HCT116 (cell line): ENCODE results near the gene UBAC2. TPM values are rescaled to one million over a fixed set of nuclear protein-coding genes. Genes with fewer than 3 reads are reported as not detected.

ENCODE experiments used
- ATAC-seq: fragments of 200-7000 bp; cut with Tn5 transposase; 2 replicates; pipeline ENCODE4 v1.9.1; 2020; ENCODE audit warnings: mild to moderate bottlenecking, moderate library complexity
- BruUV-seq: library from RNA; stranded (reverse); fragments of 400-500 nt; replicated peaks from 2 replicates; lab custom pipeline; 2021; lab: Mats Ljungman, UMichigan
- CTCF ChIA-PET: fragments of 300-600 bp; sonication (Branson Sonifier 250); formaldehyde crosslinking; loops from one replicate; lab custom pipeline; 2021; ENCODE audit warnings: antibody characterized with exemption; lab: Charles Lee
- POLR2A ChIA-PET: fragments of 300-600, 350-600 bp; sonication (Branson Sonifier 250); formaldehyde crosslinking; loops from one replicate; lab custom pipeline; 2021; ENCODE audit warnings: antibody characterized with exemption; lab: Charles Lee
- RAD21 ChIA-PET, 2 experiments: fragments of 300-600 bp; sonication (Branson Sonifier 250); formaldehyde crosslinking; loops; one replicate each; lab custom pipeline; 2023; ENCODE audit warnings: low total read pairs in 2 of 2; ENCODE audit not compliant: uncharacterized antibody in 2 of 2, unreplicated experiment in 2 of 2, low non-redundant PET in 1 of 2; lab: Charles Lee
- DNase-seq: peaks from one replicate; pipeline ENCODE4 v3.0.0-alpha.2; 2010; ENCODE audit warnings: low read depth, low spot score
- H2AFZ ChIP-seq: fragments of 200-600 bp; shearing (Covaris generic), sonication (generic); 2 replicates; pipeline ENCODE4 v1.6.1; 2017; ENCODE audit warnings: low read depth, mixed run types, mixed read lengths, antibody characterized with exemption, low read length; ENCODE audit not compliant: poor library complexity, severe bottlenecking
- H3K27ac ChIP-seq: 2 replicates; pipeline ENCODE4 v1.5.1; 2012; ENCODE audit warnings: low read depth, low read length
- H3K27me3 ChIP-seq: fragments of 200-600 bp; sonication (generic); 2 replicates; pipeline ENCODE4 v1.6.1; 2016; ENCODE audit warnings: mixed run types, low read length, mixed read lengths; ENCODE audit not compliant: insufficient read depth
- H3K36me3 ChIP-seq, 2 experiments: fragments of 200-500 bp in 1 of 2; fragments of 200-600 bp in 1 of 2; sonication (Bioruptor generic) in 1 of 2; sonication (generic) in 1 of 2; 2 replicates each; pipeline versions ENCODE4 v1.5.1 to v1.6.1; 2014 to 2016; ENCODE audit warnings: low read length in 2 of 2, inconsistent platforms in 1 of 2, mixed read lengths in 1 of 2, mixed run types in 1 of 2; ENCODE audit not compliant: insufficient read depth in 2 of 2, control insufficient read depth in 1 of 2
- H3K4me1 ChIP-seq, 2 experiments: fragments of 200-600 bp in 1 of 2; sonication (generic) in 1 of 2; 2 replicates each; pipeline versions ENCODE4 v1.5.1 to v1.6.1; 2012 to 2017; ENCODE audit warnings: low read length in 2 of 2, inconsistent platforms in 1 of 2, mild to moderate bottlenecking in 1 of 2, mixed read lengths in 1 of 2, mixed run types in 1 of 2, moderate library complexity in 1 of 2; ENCODE audit not compliant: insufficient read depth in 2 of 2, control insufficient read depth in 1 of 2
- H3K4me2 ChIP-seq: fragments of 200-600 bp; sonication (generic); 2 replicates; pipeline ENCODE4 v1.6.1; 2017; ENCODE audit warnings: mixed run types, low read length, mixed read lengths
- H3K4me3 ChIP-seq, 2 experiments: fragments of 200-600 bp in 1 of 2; sonication (generic) in 1 of 2; replicated peaks in 1 of 2; 2 replicates each; pipeline ENCODE4 v1.5.1; 2011 to 2016; ENCODE audit warnings: low read length in 2 of 2, control low read depth in 1 of 2, low read depth in 1 of 2, mild to moderate bottlenecking in 1 of 2, mixed read lengths in 1 of 2, mixed run types in 1 of 2
- H3K79me2 ChIP-seq: fragments of 200-600 bp; sonication (generic); 2 replicates; pipeline ENCODE4 v1.6.1; 2017; ENCODE audit warnings: mild to moderate bottlenecking, mixed run types, low read length, moderate library complexity, mixed read lengths; ENCODE audit not compliant: insufficient read depth
- H3K9ac ChIP-seq: fragments of 200-600 bp; sonication (generic); 2 replicates; pipeline ENCODE4 v1.6.1; 2016; ENCODE audit warnings: low read length, mixed read lengths
- H3K9me2 ChIP-seq: fragments of 200-600 bp; sonication (generic), shearing (Covaris generic); 2 replicates; pipeline ENCODE4 v1.6.1; 2017; ENCODE audit warnings: mixed run types, mild to moderate bottlenecking, moderate library complexity; ENCODE audit not compliant: insufficient read depth
- H3K9me3 ChIP-seq, 2 experiments: fragments of 200-500 bp in 1 of 2; fragments of 200-600 bp in 1 of 2; sonication (Bioruptor generic) in 1 of 2; sonication (generic) in 1 of 2; 2 replicates each; pipeline ENCODE4 v1.6.1; 2014 to 2017; ENCODE audit warnings: low read length in 2 of 2, mixed read lengths in 2 of 2, inconsistent platforms in 1 of 2, low read depth in 1 of 2, mild to moderate bottlenecking in 1 of 2, mixed run types in 1 of 2, moderate library complexity in 1 of 2; ENCODE audit not compliant: control insufficient read depth in 1 of 2, insufficient read depth in 1 of 2
- H4K20me1 ChIP-seq: fragments of 200-600 bp; sonication (generic), shearing (Covaris generic); 2 replicates; pipeline ENCODE4 v1.6.1; 2017; ENCODE audit warnings: mixed run types, mild to moderate bottlenecking, moderate library complexity; ENCODE audit not compliant: insufficient read depth
- CBX3 ChIP-seq: IDR thresholded peaks from 2 replicates; pipeline ENCODE4 v1.6.1; 2012; ENCODE audit warnings: low read depth
- CEBPB ChIP-seq: IDR thresholded peaks from 2 replicates; pipeline ENCODE4 v1.6.1; 2012; ENCODE audit warnings: low read depth
- EGR1 ChIP-seq: IDR thresholded peaks from 2 replicates; pipeline ENCODE4 v1.6.1; 2012; ENCODE audit warnings: low read depth
- ELF1 ChIP-seq: IDR thresholded peaks from 2 replicates; pipeline ENCODE4 v1.6.1; 2012; ENCODE audit warnings: low read depth, borderline replicate concordance
- EZH2 ChIP-seq: fragments of 200-600 bp; sonication (generic); IDR thresholded peaks from 2 replicates; pipeline ENCODE4 v1.6.1; 2017; ENCODE audit warnings: antibody characterized with exemption, mixed run types
- EZH2phosphoT487 ChIP-seq: fragments of 200-600 bp; IDR thresholded peaks from 2 replicates; pipeline ENCODE4 v1.6.1; 2018; ENCODE audit warnings: antibody characterized with exemption, borderline replicate concordance
- FOSL1 ChIP-seq: IDR thresholded peaks from 2 replicates; pipeline ENCODE4 v1.6.1; 2012; ENCODE audit warnings: low read depth
- POLR2AphosphoS5 ChIP-seq: IDR thresholded peaks from 2 replicates; pipeline ENCODE4 v1.6.1; 2011; ENCODE audit warnings: mild to moderate bottlenecking, low read depth, low read length, moderate library complexity
- RAD21 ChIP-seq: IDR thresholded peaks from 2 replicates; pipeline ENCODE4 v1.6.1; 2012; ENCODE audit warnings: low read depth, mild to moderate bottlenecking
- SIN3A ChIP-seq: IDR thresholded peaks from 2 replicates; pipeline ENCODE4 v1.6.1; 2012; ENCODE audit warnings: low read depth
- SP1 ChIP-seq: IDR thresholded peaks from 2 replicates; pipeline ENCODE4 v1.6.1; 2012; ENCODE audit warnings: low read depth
- SRF ChIP-seq: IDR thresholded peaks from 2 replicates; pipeline ENCODE4 v1.6.1; 2012; ENCODE audit warnings: low read depth
- TCF7L2 ChIP-seq: IDR thresholded peaks from 2 replicates; pipeline ENCODE4 v1.7.0; 2011; ENCODE audit warnings: borderline replicate concordance, inconsistent platforms; ENCODE audit not compliant: insufficient read depth, insufficient read length; ENCODE audit errors: extremely low read depth
- ZFX ChIP-seq: fragments of 450-650 bp; IDR thresholded peaks from 2 replicates; pipeline ENCODE4 v1.6.1; 2017
- intact Hi-C: fragments of 100-400 bp; cut with micrococcal nuclease; formaldehyde crosslinking; loops from 2 replicates; pipeline ENCODE4 v1.10.0; 2022
- total RNA-seq: library from RNA; stranded (reverse); gene quantifications from one replicate; pipeline ENCODE4 v1.2.1, GENCODE V29; 2021; ENCODE audit not compliant: unreplicated experiment
- TF ChIP-seq, protein P1 (sequence below): IDR thresholded peaks from 2 replicates; pipeline ENCODE4 v1.6.1; 2012; ENCODE audit warnings: low read depth
- TF ChIP-seq, protein P2 (sequence below): IDR thresholded peaks from 2 replicates; pipeline ENCODE4 v1.6.1; 2011; ENCODE audit warnings: mild to moderate bottlenecking, low read length, moderate library complexity; ENCODE audit not compliant: insufficient replicate concordance; ENCODE audit errors: extremely low read depth
- TF ChIP-seq, protein P3 (sequence below), 3 experiments: fragments of 200-600 bp in 1 of 3; sonication (generic) in 1 of 3; IDR thresholded peaks in 2 of 3; conservative IDR thresholded peaks in 1 of 3; 2 replicates each; pipeline ENCODE4 v1.5.1; 2012 to 2017; ENCODE audit warnings: low read depth in 2 of 3, low read length in 2 of 3, antibody characterized with exemption in 1 of 3, borderline replicate concordance in 1 of 3, control low read depth in 1 of 3, mild to moderate bottlenecking in 1 of 3, mixed read lengths in 1 of 3, mixed run types in 1 of 3, moderate library complexity in 1 of 3; ENCODE audit not compliant: insufficient read depth in 1 of 3
- TF ChIP-seq, protein P4 (sequence below): IDR thresholded peaks from 2 replicates; pipeline ENCODE4 v1.6.1; 2012
- TF ChIP-seq, protein P5 (sequence below): IDR thresholded peaks from 2 replicates; pipeline ENCODE4 v1.6.1; 2012

The UBAC2 gene
- total RNA-seq, 1 experiment from 2014 or later, result 67.4 TPM

DNA sequence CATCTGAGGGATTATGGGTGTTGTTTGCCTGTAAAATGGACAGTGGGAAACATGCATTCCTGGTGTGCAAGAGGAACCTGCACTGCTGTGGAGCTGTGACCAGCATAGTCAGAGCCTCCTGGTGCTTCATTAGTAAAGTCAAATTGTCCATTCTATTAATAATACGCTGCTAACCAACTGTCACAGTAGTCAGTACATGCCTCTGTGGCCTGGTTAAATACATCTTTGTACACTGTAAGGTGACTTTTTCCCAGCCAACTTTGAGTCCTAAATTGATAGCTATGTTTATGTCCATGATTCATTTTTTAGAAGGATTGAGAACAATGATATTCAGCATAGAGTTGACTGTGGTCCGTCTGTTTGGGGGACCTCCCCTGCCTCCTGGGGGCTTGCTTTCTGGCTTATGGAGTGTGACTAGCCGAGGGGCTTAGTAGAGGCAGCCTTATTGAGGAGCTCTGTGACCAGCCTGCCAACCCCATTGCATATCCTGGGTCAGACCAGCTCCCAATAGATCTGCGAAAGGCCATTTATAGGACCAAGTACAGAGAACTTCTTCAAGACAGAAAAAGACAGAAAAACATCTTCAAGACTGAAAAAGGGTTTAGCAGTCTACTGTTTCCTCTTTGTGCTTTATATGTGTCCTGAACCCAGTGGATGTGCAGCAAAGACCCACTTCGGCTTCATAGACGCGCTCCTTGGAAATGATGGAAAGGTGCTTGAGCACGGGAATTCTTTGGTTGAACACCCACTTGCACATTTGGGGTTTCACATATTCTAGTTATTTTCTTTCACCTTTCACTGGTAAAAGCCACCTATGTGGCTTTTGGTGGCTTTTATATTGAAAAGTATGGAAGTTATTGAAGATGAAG is 102.2 kb downstream of the UBAC2 start:
- Histone ChIP-seq H3K9ac (no peak overlapping the region), H3K9me3 (no peaks in the 10 kb centered on the region; a peak in 1 of 4 replicates), H3K79me2 (peaks cover 12% of the 10 kb centered on the region; the same call in 1 of the 2 replicates), H3K27me3 (no peaks in the 10 kb centered on the region), H2AFZ (no peak overlapping the region), H3K4me3 (no peak overlapping the region), H4K20me1 (no peaks in the 10 kb centered on the region), H3K4me1 (peaks cover 15 to 32% of the 10 kb centered on the region in 2 experiments), H3K9me2 (no peaks in the 10 kb centered on the region), H3K36me3 (no peaks in the 10 kb centered on the region), H3K4me2 (no peak overlapping the region), H3K27ac (no peak overlapping the region)
- ChIA-PET CTCF (no interaction called here), POLR2A (no interaction called here), RAD21 (no interaction called here)
- BruUV-seq, result no TSS peak
- DNase-seq (no peak), ATAC-seq (no peak)
- TF ChIP-seq SIN3A (no peak), EGR1 (no peak), RAD21 (no peak), SRF (no peak), TCF7L2 (no peak), CBX3 (no peak), EZH2 (no peak), FOSL1 (no peak), EZH2phosphoT487 (no peak), CEBPB (no peak), ZFX (no peak), POLR2AphosphoS5 (no peak), ELF1 (no peak), SP1 (no peak)
- TF ChIP-seq, protein P1, sequence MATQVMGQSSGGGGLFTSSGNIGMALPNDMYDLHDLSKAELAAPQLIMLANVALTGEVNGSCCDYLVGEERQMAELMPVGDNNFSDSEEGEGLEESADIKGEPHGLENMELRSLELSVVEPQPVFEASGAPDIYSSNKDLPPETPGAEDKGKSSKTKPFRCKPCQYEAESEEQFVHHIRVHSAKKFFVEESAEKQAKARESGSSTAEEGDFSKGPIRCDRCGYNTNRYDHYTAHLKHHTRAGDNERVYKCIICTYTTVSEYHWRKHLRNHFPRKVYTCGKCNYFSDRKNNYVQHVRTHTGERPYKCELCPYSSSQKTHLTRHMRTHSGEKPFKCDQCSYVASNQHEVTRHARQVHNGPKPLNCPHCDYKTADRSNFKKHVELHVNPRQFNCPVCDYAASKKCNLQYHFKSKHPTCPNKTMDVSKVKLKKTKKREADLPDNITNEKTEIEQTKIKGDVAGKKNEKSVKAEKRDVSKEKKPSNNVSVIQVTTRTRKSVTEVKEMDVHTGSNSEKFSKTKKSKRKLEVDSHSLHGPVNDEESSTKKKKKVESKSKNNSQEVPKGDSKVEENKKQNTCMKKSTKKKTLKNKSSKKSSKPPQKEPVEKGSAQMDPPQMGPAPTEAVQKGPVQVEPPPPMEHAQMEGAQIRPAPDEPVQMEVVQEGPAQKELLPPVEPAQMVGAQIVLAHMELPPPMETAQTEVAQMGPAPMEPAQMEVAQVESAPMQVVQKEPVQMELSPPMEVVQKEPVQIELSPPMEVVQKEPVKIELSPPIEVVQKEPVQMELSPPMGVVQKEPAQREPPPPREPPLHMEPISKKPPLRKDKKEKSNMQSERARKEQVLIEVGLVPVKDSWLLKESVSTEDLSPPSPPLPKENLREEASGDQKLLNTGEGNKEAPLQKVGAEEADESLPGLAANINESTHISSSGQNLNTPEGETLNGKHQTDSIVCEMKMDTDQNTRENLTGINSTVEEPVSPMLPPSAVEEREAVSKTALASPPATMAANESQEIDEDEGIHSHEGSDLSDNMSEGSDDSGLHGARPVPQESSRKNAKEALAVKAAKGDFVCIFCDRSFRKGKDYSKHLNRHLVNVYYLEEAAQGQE, result no peak
- TF ChIP-seq, protein P2, sequence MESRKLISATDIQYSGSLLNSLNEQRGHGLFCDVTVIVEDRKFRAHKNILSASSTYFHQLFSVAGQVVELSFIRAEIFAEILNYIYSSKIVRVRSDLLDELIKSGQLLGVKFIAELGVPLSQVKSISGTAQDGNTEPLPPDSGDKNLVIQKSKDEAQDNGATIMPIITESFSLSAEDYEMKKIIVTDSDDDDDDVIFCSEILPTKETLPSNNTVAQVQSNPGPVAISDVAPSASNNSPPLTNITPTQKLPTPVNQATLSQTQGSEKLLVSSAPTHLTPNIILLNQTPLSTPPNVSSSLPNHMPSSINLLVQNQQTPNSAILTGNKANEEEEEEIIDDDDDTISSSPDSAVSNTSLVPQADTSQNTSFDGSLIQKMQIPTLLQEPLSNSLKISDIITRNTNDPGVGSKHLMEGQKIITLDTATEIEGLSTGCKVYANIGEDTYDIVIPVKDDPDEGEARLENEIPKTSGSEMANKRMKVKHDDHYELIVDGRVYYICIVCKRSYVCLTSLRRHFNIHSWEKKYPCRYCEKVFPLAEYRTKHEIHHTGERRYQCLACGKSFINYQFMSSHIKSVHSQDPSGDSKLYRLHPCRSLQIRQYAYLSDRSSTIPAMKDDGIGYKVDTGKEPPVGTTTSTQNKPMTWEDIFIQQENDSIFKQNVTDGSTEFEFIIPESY, result no peak
- TF ChIP-seq, protein P3, sequence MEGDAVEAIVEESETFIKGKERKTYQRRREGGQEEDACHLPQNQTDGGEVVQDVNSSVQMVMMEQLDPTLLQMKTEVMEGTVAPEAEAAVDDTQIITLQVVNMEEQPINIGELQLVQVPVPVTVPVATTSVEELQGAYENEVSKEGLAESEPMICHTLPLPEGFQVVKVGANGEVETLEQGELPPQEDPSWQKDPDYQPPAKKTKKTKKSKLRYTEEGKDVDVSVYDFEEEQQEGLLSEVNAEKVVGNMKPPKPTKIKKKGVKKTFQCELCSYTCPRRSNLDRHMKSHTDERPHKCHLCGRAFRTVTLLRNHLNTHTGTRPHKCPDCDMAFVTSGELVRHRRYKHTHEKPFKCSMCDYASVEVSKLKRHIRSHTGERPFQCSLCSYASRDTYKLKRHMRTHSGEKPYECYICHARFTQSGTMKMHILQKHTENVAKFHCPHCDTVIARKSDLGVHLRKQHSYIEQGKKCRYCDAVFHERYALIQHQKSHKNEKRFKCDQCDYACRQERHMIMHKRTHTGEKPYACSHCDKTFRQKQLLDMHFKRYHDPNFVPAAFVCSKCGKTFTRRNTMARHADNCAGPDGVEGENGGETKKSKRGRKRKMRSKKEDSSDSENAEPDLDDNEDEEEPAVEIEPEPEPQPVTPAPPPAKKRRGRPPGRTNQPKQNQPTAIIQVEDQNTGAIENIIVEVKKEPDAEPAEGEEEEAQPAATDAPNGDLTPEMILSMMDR (IDR thresholded peaks at IDR 0.05 in 2 of 3, conservative IDR thresholded peaks at IDR 0.05 in 1 of 3; ENCODE audit: borderline replicate concordance in 1 of 3, insufficient read depth in 1 of 3, low read depth in 2 of 3, low read length in 2 of 3), result no peak
- TF ChIP-seq, protein P4, sequence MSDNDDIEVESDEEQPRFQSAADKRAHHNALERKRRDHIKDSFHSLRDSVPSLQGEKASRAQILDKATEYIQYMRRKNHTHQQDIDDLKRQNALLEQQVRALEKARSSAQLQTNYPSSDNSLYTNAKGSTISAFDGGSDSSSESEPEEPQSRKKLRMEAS, result no peak
- TF ChIP-seq, protein P5, sequence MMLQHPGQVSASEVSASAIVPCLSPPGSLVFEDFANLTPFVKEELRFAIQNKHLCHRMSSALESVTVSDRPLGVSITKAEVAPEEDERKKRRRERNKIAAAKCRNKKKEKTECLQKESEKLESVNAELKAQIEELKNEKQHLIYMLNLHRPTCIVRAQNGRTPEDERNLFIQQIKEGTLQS, result no peak
- intact Hi-C loops, result no loop called here
